Spleen (tissue), 11 donors: Measurements from ENCODE around the gene ICOSLG. TPM values are rescaled to one million over a fixed set of nuclear protein-coding genes. Genes with fewer than 3 reads are reported as not detected.

Experiments used
- DNase-seq: peaks from one replicate; pipeline ENCODE4 v3.0.0-alpha.2; 2020
- H3K27ac ChIP-seq, 8 donors: fragments of 200-600 bp; sonication (generic) in 7 of 8; 1 replicate in 4 of 8; 2 replicates in 4 of 8; pipeline versions ENCODE4 v1.5.0 to v1.8.0; 2016 to 2021; ENCODE audit warnings: inconsistent platforms in 4 of 8, mild to moderate bottlenecking in 4 of 8, moderate library complexity in 1 of 8
- H3K27me3 ChIP-seq, 7 donors: fragments of 200-600 bp; sonication (generic) in 6 of 7; replicated peaks in 1 of 7; 1 replicate in 4 of 7; 2 replicates in 3 of 7; pipeline versions ENCODE4 v1.5.0 to v1.8.0; 2016 to 2021; ENCODE audit warnings: inconsistent platforms in 3 of 7, mild to moderate bottlenecking in 1 of 7
- H3K36me3 ChIP-seq, 6 donors: fragments of 200-600 bp; sonication (generic) in 5 of 6; 1 replicate in 4 of 6; 2 replicates in 2 of 6; pipeline versions ENCODE4 v1.5.0 to v1.8.0; 2016 to 2021; ENCODE audit warnings: inconsistent platforms in 2 of 6
- H3K4me1 ChIP-seq, 6 donors: fragments of 200-600 bp; sonication (generic) in 5 of 6; 1 replicate in 3 of 6; 2 replicates in 3 of 6; pipeline versions ENCODE4 v1.5.0 to v1.8.0; 2016 to 2021; ENCODE audit warnings: inconsistent platforms in 3 of 6
- H3K4me3 ChIP-seq, 8 donors: fragments of 200-600 bp; sonication (generic) in 7 of 8; 1 replicate in 4 of 8; 2 replicates in 4 of 8; pipeline versions ENCODE4 v1.5.0 to v1.8.0; 2016 to 2021; ENCODE audit warnings: inconsistent platforms in 4 of 8, mild to moderate bottlenecking in 4 of 8, moderate library complexity in 2 of 8
- H3K9me3 ChIP-seq, 8 donors: fragments of 200-600 bp; sonication (generic) in 7 of 8; 1 replicate in 4 of 8; 2 replicates in 4 of 8; pipeline versions ENCODE4 v1.5.0 to v1.8.0; 2016 to 2021; ENCODE audit warnings: inconsistent platforms in 4 of 8
- POLR2A ChIP-seq, 3 donors: fragments of 450-650 bp; IDR thresholded peaks; one replicate each; pipeline ENCODE4 v1.5.1; 2017; ENCODE audit warnings: antibody characterized with exemption in 3 of 3, mild to moderate bottlenecking in 1 of 3
- POLR2AphosphoS5 ChIP-seq, 3 donors: sonication (generic); formaldehyde crosslinking; IDR thresholded peaks; one replicate each; pipeline ENCODE4 v1.5.1; 2017; ENCODE audit warnings: antibody characterized with exemption in 3 of 3
- WGBS, 5 donors: extraction: QIAGEN DNeasy Blood & Tissue Kit in 3 of 5; methylation state at CpG; one replicate each; pipeline versions ENCODE4 v1.1.5 to v1.1.7; 2013 to 2018; 5-methylcytosine and 5-hydroxymethylcytosine counted together
- intact Hi-C: fragments of 100-400 bp; cut with DNase I; formaldehyde crosslinking; loops from one replicate; pipeline ENCODE4 v1.15.0; 2023; ENCODE audit warnings: low total_unique reads
- polyA plus RNA-seq, 3 donors: library from polyadenylated mRNA; stranded (reverse); fragments of 200-250 nt; gene quantifications; one replicate each; pipeline ENCODE4 v1.2.1, GENCODE V29; 2013
- total RNA-seq, 7 donors: library from RNA; depleted of rRNA in 3 of 7; stranded (reverse); fragments of >200 nt in 3 of 7; fragmentation: NEBNext Ultra II Directional in 4 of 7; extraction: Animal tissue kit (Norgen Biotek cat#: 25700) in 4 of 7; gene quantifications; one replicate each; pipeline versions ENCODE4 v1.1.0 to v1.2.1, GENCODE V29; 2016 to 2021
- TF ChIP-seq, protein P1 (sequence below), 11 experiments: fragments of 200-600 bp in 7 of 11; fragments of 450-650 bp in 4 of 11; sonication (generic) in 4 of 11; IDR thresholded peaks in 8 of 11; conservative IDR thresholded peaks in 3 of 11; 1 replicate in 7 of 11; 2 replicates in 4 of 11; pipeline versions ENCODE4 v1.4.0 to v1.8.0; 2016 to 2021; ENCODE audit warnings: antibody characterized with exemption in 11 of 11, inconsistent platforms in 4 of 11, mild to moderate bottlenecking in 1 of 11
- donor health status: healthy with polysubstance abuse.
- donor health status: DM: no; HTN: no; CAD: no; lungs with moderate emphysema.
- donor health status: DM: no; HTN: no; CAD: no.
- donor health status: Bipolar disorder and iron deficiency.
- donor health status: healthy.
- donor health status: DM: no; HTN: no; CAD: no.
- donor health status: DM: yes; HTN: yes; CAD: no.

The ICOSLG gene
- total and polyA plus RNA-seq, 10 donors, result 1.9 to 17.5 (median 6.7) TPM

DNA sequence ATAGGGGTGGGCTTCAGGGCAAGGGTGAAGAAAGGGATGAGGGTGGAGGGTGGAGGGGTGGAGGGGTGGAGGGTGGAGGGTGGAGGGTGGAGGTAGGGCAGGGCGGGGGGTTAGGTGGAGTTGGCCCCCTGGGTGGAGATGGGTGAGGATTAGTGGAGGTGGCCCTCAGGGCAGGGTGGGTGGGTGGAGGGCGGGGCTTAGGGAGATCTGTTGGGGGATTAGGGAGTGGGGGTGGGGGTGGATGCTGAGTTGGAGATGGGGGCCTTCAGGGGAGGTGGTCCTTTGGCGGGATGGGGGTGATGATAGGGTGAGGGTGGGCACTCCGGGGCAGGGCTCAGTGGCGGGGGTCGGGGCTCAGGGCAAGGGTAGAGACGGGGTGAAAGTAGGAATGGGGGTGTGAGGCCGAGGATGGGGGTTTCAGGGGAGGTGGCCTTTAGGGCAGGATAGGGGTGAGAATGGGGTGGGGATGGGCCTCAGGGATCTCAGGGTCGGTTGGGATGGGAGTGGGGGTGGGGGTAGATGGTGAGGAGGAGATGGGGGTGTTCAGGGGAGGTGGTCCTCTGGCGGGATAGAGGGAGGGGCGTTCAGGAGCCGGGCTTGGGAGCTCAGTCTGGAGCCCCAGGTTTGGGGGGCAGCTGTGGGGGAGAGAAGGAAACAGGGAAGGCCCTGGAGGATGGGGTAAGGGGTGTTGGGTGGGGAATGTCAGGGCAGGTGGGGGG, 21.8 kb upstream of the ICOSLG start:
- H3K27me3 ChIP-seq, result peaks cover 0 to 7% (median 0%) of the 10 kb centered on the region in 7 donors
- H3K27ac ChIP-seq, result no peak overlapping the region
- intact Hi-C loops, result no loop called here
- H3K4me3 ChIP-seq, result no peak overlapping the region
- no peaks in the 10 kb centered on the region for H3K4me1 ChIP-seq
- no peaks in the 10 kb centered on the region for H3K9me3 ChIP-seq
- H3K36me3 ChIP-seq, result no peaks in the 10 kb centered on the region
- TF ChIP-seq POLR2A (IDR thresholded peaks at IDR 0.05), result no peak
- TF ChIP-seq, protein P1, sequence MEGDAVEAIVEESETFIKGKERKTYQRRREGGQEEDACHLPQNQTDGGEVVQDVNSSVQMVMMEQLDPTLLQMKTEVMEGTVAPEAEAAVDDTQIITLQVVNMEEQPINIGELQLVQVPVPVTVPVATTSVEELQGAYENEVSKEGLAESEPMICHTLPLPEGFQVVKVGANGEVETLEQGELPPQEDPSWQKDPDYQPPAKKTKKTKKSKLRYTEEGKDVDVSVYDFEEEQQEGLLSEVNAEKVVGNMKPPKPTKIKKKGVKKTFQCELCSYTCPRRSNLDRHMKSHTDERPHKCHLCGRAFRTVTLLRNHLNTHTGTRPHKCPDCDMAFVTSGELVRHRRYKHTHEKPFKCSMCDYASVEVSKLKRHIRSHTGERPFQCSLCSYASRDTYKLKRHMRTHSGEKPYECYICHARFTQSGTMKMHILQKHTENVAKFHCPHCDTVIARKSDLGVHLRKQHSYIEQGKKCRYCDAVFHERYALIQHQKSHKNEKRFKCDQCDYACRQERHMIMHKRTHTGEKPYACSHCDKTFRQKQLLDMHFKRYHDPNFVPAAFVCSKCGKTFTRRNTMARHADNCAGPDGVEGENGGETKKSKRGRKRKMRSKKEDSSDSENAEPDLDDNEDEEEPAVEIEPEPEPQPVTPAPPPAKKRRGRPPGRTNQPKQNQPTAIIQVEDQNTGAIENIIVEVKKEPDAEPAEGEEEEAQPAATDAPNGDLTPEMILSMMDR (IDR thresholded peaks at IDR 0.05 in 8 of 11, conservative IDR thresholded peaks at IDR 0.05 in 3 of 11), result no peak
- TF ChIP-seq POLR2AphosphoS5 (IDR thresholded peaks at IDR 0.05), result no peak
- DNase-seq, result peak; percentile 41
- WGBS, 5 donors, result 80 to 91% (median 86%) methylated on average over 9 to 12 of the region's 12 CpGs

GRCh38 chr21:44261675-44262295, 21.0 kb upstream of the ICOSLG start, which contains the start of gene DNMT3L:
Gene DNMT3L, minus strand, starts transcription at chr21:44261897. Its CDS starts 638 bp downstream, at chr21:44261259.
- Histone ChIP-seq H3K4me1 (no peaks in the 10 kb centered on the region), H3K9me3 (no peaks in the 10 kb centered on the region), H3K27ac (no peak within 1 kb of the TSS), H3K36me3 (no peaks in the 10 kb centered on the region), H3K27me3 (peaks cover 0 to 7% (median 0%) of the 10 kb centered on the region in 7 donors), H3K4me3 (no peak within 1 kb of the TSS)
- no peak for DNase-seq
- 78 to 85% (median 79%) methylated on average over 18 to 19 of the region's 19 CpGs for WGBS, 5 donors
- intact Hi-C loops, result no loop called here
- TF ChIP-seq POLR2A (IDR thresholded peaks at IDR 0.05), result no peak
- TF ChIP-seq, protein P1 (IDR thresholded peaks at IDR 0.05 in 8 of 11, conservative IDR thresholded peaks at IDR 0.05 in 3 of 11), result no peak
- no peak for TF ChIP-seq POLR2AphosphoS5 (IDR thresholded peaks at IDR 0.05)

DNA sequence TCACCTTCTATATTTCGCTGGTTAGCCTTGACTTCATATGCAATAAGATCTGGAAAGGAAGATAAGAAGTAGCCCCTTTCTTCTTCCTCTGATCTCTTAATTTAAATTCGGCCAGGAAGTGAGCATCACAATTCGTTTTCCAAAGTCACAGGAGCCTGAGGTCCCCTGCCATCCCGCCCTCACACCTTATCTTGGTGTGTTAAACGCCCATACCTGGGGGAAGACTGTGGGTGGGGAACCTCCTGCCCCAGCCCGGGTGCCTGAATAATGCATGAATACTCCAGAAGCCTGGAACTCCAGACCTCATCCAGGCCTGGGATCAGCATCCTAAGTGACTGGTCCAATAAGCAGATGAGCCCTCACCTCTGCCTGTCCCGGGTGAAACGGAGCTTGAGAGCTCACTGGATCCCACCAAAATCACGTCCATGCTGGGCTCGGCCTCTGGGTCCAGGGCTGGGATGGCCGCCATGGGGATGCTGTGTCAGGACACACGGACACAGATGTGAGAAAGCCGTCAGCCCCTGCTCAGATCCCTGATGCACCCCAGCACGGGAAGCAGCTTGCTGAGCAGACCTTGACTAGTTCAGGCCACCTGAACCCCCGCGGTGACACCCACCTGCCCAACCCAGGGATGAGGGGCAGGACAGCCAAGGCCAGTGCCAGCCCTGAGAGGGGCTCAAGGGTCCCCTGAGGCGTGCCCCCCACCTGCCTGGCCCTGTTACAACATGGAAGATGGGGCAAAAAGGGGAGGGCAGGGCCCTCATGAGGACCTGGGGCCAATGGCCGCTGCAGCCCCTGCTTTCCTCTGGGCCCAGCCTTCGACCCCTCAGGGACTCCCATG, 20.3 kb upstream of the ICOSLG start:
- H3K27ac ChIP-seq, result no peak overlapping the region
- WGBS, 5 donors, result 68 to 89% (median 84%) methylated on average over 6 to 19 of the region's 19 CpGs
- peaks cover 0 to 7% (median 0%) of the 10 kb centered on the region in 7 donors for H3K27me3 ChIP-seq
- no peaks in the 10 kb centered on the region for H3K4me1 ChIP-seq
- TF ChIP-seq POLR2A (IDR thresholded peaks at IDR 0.05), result no peak
- TF ChIP-seq POLR2AphosphoS5 (IDR thresholded peaks at IDR 0.05), result no peak
- TF ChIP-seq, protein P1 (IDR thresholded peaks at IDR 0.05 in 8 of 11, conservative IDR thresholded peaks at IDR 0.05 in 3 of 11), result no peak
- H3K9me3 ChIP-seq, result no peaks in the 10 kb centered on the region
- no peaks in the 10 kb centered on the region for H3K36me3 ChIP-seq
- peak; percentile 70 for DNase-seq
- intact Hi-C loops, result no loop called here
- H3K4me3 ChIP-seq, result no peak overlapping the region
